ENCODE data around the gene FABP1. TPM values are rescaled to one million over a fixed set of nuclear protein-coding genes. Genes with fewer than 3 reads are reported as not detected.

Gene FABP1
- polyA plus RNA-seq, 1 donor = 881 TPM

GRCh38 chr2:88097192-88097591 lies 30.7 kb downstream of the FABP1 start:
- 100% methylated on average over 1 of the region's 3 CpGs for WGBS (ENCODE audit: insufficient coverage, low lambda C conversion rate)
- H3K36me3 ChIP-seq (ENCODE audit: control insufficient read depth, insufficient read depth, low read length) = no peaks in the 10 kb centered on the region

GRCh38 chr2:88096708-88097107 lies 31.2 kb downstream of the FABP1 start:
- DNase-seq = no peak
- no peak overlapping the region for H3K4me3 ChIP-seq (ENCODE audit: low read length)
- H3K27me3 ChIP-seq (ENCODE audit: control insufficient read depth, insufficient read depth, low read length) = no peaks in the 10 kb centered on the region
- H3K36me3 ChIP-seq (ENCODE audit: control insufficient read depth, insufficient read depth, low read length) = no peaks in the 10 kb centered on the region
- H3K9me3 ChIP-seq (ENCODE audit: control insufficient read depth, low read depth, low read length) = no peaks in the 10 kb centered on the region
- no peaks in the 10 kb centered on the region for H3K4me1 ChIP-seq (ENCODE audit: control insufficient read depth, insufficient read depth, low read length)
- H3K27ac ChIP-seq (ENCODE audit: low read length) = no peak overlapping the region
- WGBS (ENCODE audit: insufficient coverage, low lambda C conversion rate) = 100% methylated on average over 2 of the region's 5 CpGs

More at GRCh38 chr2:88097192-88097591, 30.7 kb downstream of the FABP1 start:
- no peak for DNase-seq
- no peak overlapping the region for H3K27ac ChIP-seq (ENCODE audit: low read length)
- no peak overlapping the region for H3K4me3 ChIP-seq (ENCODE audit: low read length)
- H3K9me3 ChIP-seq (ENCODE audit: control insufficient read depth, low read depth, low read length) = no peaks in the 10 kb centered on the region
- H3K4me1 ChIP-seq (ENCODE audit: control insufficient read depth, insufficient read depth, low read length) = no peaks in the 10 kb centered on the region
- H3K27me3 ChIP-seq (ENCODE audit: control insufficient read depth, insufficient read depth, low read length) = no peaks in the 10 kb centered on the region

- no peak for DNase-seq
- no CpG with 5 or more reads among the region's 3 CpGs for WGBS (ENCODE audit: insufficient coverage, low lambda C conversion rate)
- H3K36me3 ChIP-seq (ENCODE audit: control insufficient read depth, insufficient read depth, low read length) = no peaks in the 10 kb centered on the region
- no peak overlapping the region for H3K4me3 ChIP-seq (ENCODE audit: low read length)
- no peak overlapping the region for H3K27ac ChIP-seq (ENCODE audit: low read length)
- H3K4me1 ChIP-seq (ENCODE audit: control insufficient read depth, insufficient read depth, low read length) = no peaks in the 10 kb centered on the region
- no peaks in the 10 kb centered on the region for H3K9me3 ChIP-seq (ENCODE audit: control insufficient read depth, low read depth, low read length)
- no peaks in the 10 kb centered on the region for H3K27me3 ChIP-seq (ENCODE audit: control insufficient read depth, insufficient read depth, low read length)
Measured at GRCh38 chr2:88095022-88095421, 32.8 kb downstream of the FABP1 start.

GRCh38 chr2:88092773-88093172 lies 35.1 kb downstream of the FABP1 start:
- DNase-seq = no peak
- no peaks in the 10 kb centered on the region for H3K36me3 ChIP-seq (ENCODE audit: control insufficient read depth, insufficient read depth, low read length)
- no peaks in the 10 kb centered on the region for H3K4me1 ChIP-seq (ENCODE audit: control insufficient read depth, insufficient read depth, low read length)
- no peak overlapping the region for H3K4me3 ChIP-seq (ENCODE audit: low read length)
- no peaks in the 10 kb centered on the region for H3K9me3 ChIP-seq (ENCODE audit: control insufficient read depth, low read depth, low read length)
- no peaks in the 10 kb centered on the region for H3K27me3 ChIP-seq (ENCODE audit: control insufficient read depth, insufficient read depth, low read length)
- H3K27ac ChIP-seq (ENCODE audit: low read length) = no peak overlapping the region

DNA sequence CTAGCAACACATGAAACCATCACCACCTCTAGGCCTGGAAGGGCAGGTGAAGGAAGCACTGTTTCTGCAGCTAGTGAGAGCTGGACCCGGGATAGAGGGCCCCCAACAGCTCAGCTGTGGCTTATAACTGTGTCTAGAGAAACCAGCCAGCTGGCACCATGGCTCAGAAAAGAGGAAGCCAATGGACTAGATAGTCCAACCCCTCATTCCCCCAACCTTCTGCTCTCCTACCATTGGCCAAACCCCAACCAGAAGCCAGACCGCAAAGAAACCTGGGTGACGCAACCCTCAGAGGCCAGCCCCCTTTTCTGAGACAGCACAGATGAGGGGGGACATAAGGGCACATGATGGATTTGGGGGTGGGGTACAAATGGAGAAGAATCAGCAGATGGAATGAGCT lies 35.9 kb downstream of the FABP1 start:
- no CpG with 5 or more reads among the region's 3 CpGs for WGBS (ENCODE audit: insufficient coverage, low lambda C conversion rate)
- no peaks in the 10 kb centered on the region for H3K9me3 ChIP-seq (ENCODE audit: control insufficient read depth, low read depth, low read length)
- no peak overlapping the region for H3K27ac ChIP-seq (ENCODE audit: low read length)
- H3K27me3 ChIP-seq (ENCODE audit: control insufficient read depth, insufficient read depth, low read length) = no peaks in the 10 kb centered on the region
- DNase-seq = no peak
- H3K36me3 ChIP-seq (ENCODE audit: control insufficient read depth, insufficient read depth, low read length) = no peaks in the 10 kb centered on the region
- H3K4me3 ChIP-seq (ENCODE audit: low read length) = no peak overlapping the region
- H3K4me1 ChIP-seq (ENCODE audit: control insufficient read depth, insufficient read depth, low read length) = no peaks in the 10 kb centered on the region

GRCh38 chr2:88090446-88091283 lies 37.2 kb downstream of the FABP1 start:
- WGBS (ENCODE audit: insufficient coverage, low lambda C conversion rate) = no CpG with 5 or more reads among the region's 8 CpGs
- Histone ChIP-seq H3K4me3 (ENCODE audit: low read length) (no peak overlapping the region), H3K27ac (ENCODE audit: low read length) (no peak overlapping the region), H3K9me3 (ENCODE audit: control insufficient read depth, low read depth, low read length) (no peaks in the 10 kb centered on the region), H3K36me3 (ENCODE audit: control insufficient read depth, insufficient read depth, low read length) (no peaks in the 10 kb centered on the region), H3K27me3 (ENCODE audit: control insufficient read depth, insufficient read depth, low read length) (no peaks in the 10 kb centered on the region), H3K4me1 (ENCODE audit: control insufficient read depth, insufficient read depth, low read length) (no peaks in the 10 kb centered on the region)
- DNase-seq = no peak

- DNase-seq = no peak
- Histone ChIP-seq H3K27me3 (ENCODE audit: control insufficient read depth, insufficient read depth, low read length) (no peaks in the 10 kb centered on the region), H3K4me1 (ENCODE audit: control insufficient read depth, insufficient read depth, low read length) (no peaks in the 10 kb centered on the region), H3K4me3 (ENCODE audit: low read length) (no peak overlapping the region), H3K27ac (ENCODE audit: low read length) (no peak overlapping the region), H3K36me3 (ENCODE audit: control insufficient read depth, insufficient read depth, low read length) (no peaks in the 10 kb centered on the region), H3K9me3 (ENCODE audit: control insufficient read depth, low read depth, low read length) (no peaks in the 10 kb centered on the region)
- WGBS (ENCODE audit: insufficient coverage, low lambda C conversion rate) = no CpG with 5 or more reads among the region's 2 CpGs
Measured at GRCh38 chr2:88088999-88089398, 38.9 kb downstream of the FABP1 start.

GRCh38 chr2:88087763-88088162 lies 40.1 kb downstream of the FABP1 start:
- Histone ChIP-seq H3K36me3 (ENCODE audit: control insufficient read depth, insufficient read depth, low read length) (no peaks in the 10 kb centered on the region), H3K4me3 (ENCODE audit: low read length) (no peak overlapping the region), H3K4me1 (ENCODE audit: control insufficient read depth, insufficient read depth, low read length) (no peaks in the 10 kb centered on the region), H3K27ac (ENCODE audit: low read length) (no peak overlapping the region), H3K9me3 (ENCODE audit: control insufficient read depth, low read depth, low read length) (no peaks in the 10 kb centered on the region), H3K27me3 (ENCODE audit: control insufficient read depth, insufficient read depth, low read length) (no peaks in the 10 kb centered on the region)
- DNase-seq = no peak
- WGBS (ENCODE audit: insufficient coverage, low lambda C conversion rate) = no CpG with 5 or more reads among the region's 17 CpGs

DNA sequence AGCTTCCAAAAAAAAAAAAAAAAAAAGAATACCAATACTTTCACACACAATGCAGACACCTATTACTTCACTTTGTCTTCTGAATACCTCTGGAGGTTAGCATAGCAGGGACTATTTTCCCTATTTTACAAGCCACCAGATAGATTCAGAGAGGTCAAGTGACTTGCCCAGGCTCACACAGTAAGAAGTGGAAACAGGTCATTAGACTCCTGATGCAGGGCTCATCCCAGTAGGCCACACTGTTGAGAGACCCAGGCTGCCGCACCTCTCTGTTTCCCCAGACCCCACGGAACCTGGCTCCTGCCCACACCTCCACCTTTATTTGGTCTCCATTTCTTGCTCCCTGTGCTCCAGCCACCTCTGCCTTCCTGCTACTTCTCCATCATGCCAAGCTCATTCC lies 40.8 kb downstream of the FABP1 start:
- H3K4me3 ChIP-seq (ENCODE audit: low read length) = no peak overlapping the region
- no peaks in the 10 kb centered on the region for H3K36me3 ChIP-seq (ENCODE audit: control insufficient read depth, insufficient read depth, low read length)
- DNase-seq = no peak
- H3K27me3 ChIP-seq (ENCODE audit: control insufficient read depth, insufficient read depth, low read length) = no peaks in the 10 kb centered on the region
- no peaks in the 10 kb centered on the region for H3K4me1 ChIP-seq (ENCODE audit: control insufficient read depth, insufficient read depth, low read length)
- no peaks in the 10 kb centered on the region for H3K9me3 ChIP-seq (ENCODE audit: control insufficient read depth, low read depth, low read length)
- WGBS (ENCODE audit: insufficient coverage, low lambda C conversion rate) = no CpG with 5 or more reads among the region's 2 CpGs
- H3K27ac ChIP-seq (ENCODE audit: low read length) = no peak overlapping the region

- no peak for DNase-seq
- Histone ChIP-seq H3K27me3 (ENCODE audit: control insufficient read depth, insufficient read depth, low read length) (no peaks in the 10 kb centered on the region), H3K4me3 (ENCODE audit: low read length) (no peak overlapping the region), H3K27ac (ENCODE audit: low read length) (no peak overlapping the region), H3K9me3 (ENCODE audit: control insufficient read depth, low read depth, low read length) (no peaks in the 10 kb centered on the region), H3K4me1 (ENCODE audit: control insufficient read depth, insufficient read depth, low read length) (no peaks in the 10 kb centered on the region), H3K36me3 (ENCODE audit: control insufficient read depth, insufficient read depth, low read length) (no peaks in the 10 kb centered on the region)
- WGBS (ENCODE audit: insufficient coverage, low lambda C conversion rate) = 94% methylated on average over 4 of the region's 9 CpGs
Measured at GRCh38 chr2:88086401-88086800, 41.5 kb downstream of the FABP1 start.

DNA sequence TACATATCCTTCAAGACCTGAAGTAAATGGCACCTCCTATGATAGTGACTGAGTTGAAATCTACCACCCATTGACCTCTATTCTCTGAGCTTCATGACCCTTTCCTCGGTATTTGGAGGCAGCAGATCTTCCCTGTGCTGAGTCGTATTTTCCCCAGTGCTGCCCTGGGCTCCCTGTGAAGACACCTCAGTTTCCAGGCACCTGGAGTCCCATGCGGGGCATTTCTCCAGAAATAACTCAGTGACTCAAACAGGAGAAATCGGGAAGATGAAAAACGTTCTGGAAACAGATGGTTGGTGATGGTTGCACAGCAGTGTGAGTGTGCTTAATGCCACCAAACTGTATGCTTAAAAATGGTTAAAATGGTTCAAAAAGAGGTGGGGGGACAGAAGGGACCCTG lies 42.3 kb downstream of the FABP1 start:
- H3K27me3 ChIP-seq (ENCODE audit: control insufficient read depth, insufficient read depth, low read length) = no peaks in the 10 kb centered on the region
- H3K4me1 ChIP-seq (ENCODE audit: control insufficient read depth, insufficient read depth, low read length) = no peaks in the 10 kb centered on the region
- no peak overlapping the region for H3K4me3 ChIP-seq (ENCODE audit: low read length)
- no peaks in the 10 kb centered on the region for H3K9me3 ChIP-seq (ENCODE audit: control insufficient read depth, low read depth, low read length)
- no peak for DNase-seq
- no peaks in the 10 kb centered on the region for H3K36me3 ChIP-seq (ENCODE audit: control insufficient read depth, insufficient read depth, low read length)
- H3K27ac ChIP-seq (ENCODE audit: low read length) = no peak overlapping the region
- no CpG with 5 or more reads among the region's 5 CpGs for WGBS (ENCODE audit: insufficient coverage, low lambda C conversion rate)

All from large intestine (tissue), 3 donors.